DOHH2 (cell line): ENCODE data around the gene GBA2.

ENCODE experiments used
- H3F3A ChIP-seq: fragments of 200-600 bp; sonication (generic), shearing (Covaris generic); 2 replicates; pipeline ENCODE4 v1.6.0; 2016; ENCODE audit warnings: antibody characterized with exemption, mild to moderate bottlenecking; ENCODE audit not compliant: control insufficient read depth, insufficient read depth
- H3K27ac ChIP-seq: fragments of 200-600 bp; sonication (generic); 2 replicates; pipeline ENCODE4 v1.5.1; 2014; ENCODE audit warnings: low read depth, mild to moderate bottlenecking, low read length, moderate library complexity
- H3K27me3 ChIP-seq: fragments of 200-600 bp; sonication (generic); 2 replicates; pipeline ENCODE4 v1.6.1; 2014; ENCODE audit warnings: mild to moderate bottlenecking, low read length, mixed read lengths; ENCODE audit not compliant: control insufficient read depth
- H3K36me3 ChIP-seq: fragments of 200-600 bp; sonication (generic); 2 replicates; pipeline ENCODE4 v1.6.1; 2014; ENCODE audit warnings: mild to moderate bottlenecking, low read length, moderate library complexity, mixed read lengths; ENCODE audit not compliant: control insufficient read depth
- H3K4me1 ChIP-seq: fragments of 200-600 bp; sonication (generic); 2 replicates; pipeline ENCODE4 v1.6.1; 2014; ENCODE audit warnings: mild to moderate bottlenecking, low read length, mixed read lengths; ENCODE audit not compliant: control insufficient read depth
- H3K4me2 ChIP-seq: fragments of 200-600 bp; sonication (generic); 2 replicates; pipeline ENCODE4 v1.6.0; 2014; ENCODE audit warnings: mild to moderate bottlenecking, low read length, moderate library complexity
- H3K4me3 ChIP-seq: fragments of 200-600 bp; sonication (generic); 2 replicates; pipeline ENCODE4 v1.5.1; 2014; ENCODE audit warnings: mild to moderate bottlenecking, low read length, mixed read lengths
- H3K79me2 ChIP-seq: fragments of 200-600 bp; sonication (generic); 2 replicates; pipeline ENCODE4 v1.6.1; 2014; ENCODE audit warnings: mild to moderate bottlenecking, low read length, mixed read lengths; ENCODE audit not compliant: control insufficient read depth
- H3K9me2 ChIP-seq: fragments of 200-600 bp; sonication (generic); replicated peaks from 2 replicates; pipeline ENCODE4 v1.6.1; 2014; ENCODE audit warnings: mild to moderate bottlenecking, low read length, mixed read lengths; ENCODE audit not compliant: control insufficient read depth
- H3K9me3 ChIP-seq: fragments of 200-600 bp; sonication (generic); 2 replicates; pipeline ENCODE4 v1.6.1; 2014; ENCODE audit warnings: antibody characterized with exemption, low read length, mixed read lengths; ENCODE audit not compliant: control insufficient read depth, insufficient read depth
- H4K20me1 ChIP-seq: fragments of 200-600 bp; sonication (generic); 2 replicates; pipeline ENCODE4 v1.6.0; 2014; ENCODE audit warnings: low read depth, mild to moderate bottlenecking, antibody characterized with exemption, low read length, moderate library complexity; ENCODE audit not compliant: control insufficient read depth, insufficient read depth
- EZH2phosphoT487 ChIP-seq: fragments of 200-600 bp; sonication (generic); IDR thresholded peaks from 2 replicates; pipeline ENCODE4 v1.6.1; 2017; ENCODE audit warnings: borderline replicate concordance, mild to moderate bottlenecking, antibody characterized with exemption, low read length, moderate library complexity, mixed read lengths
- TF ChIP-seq, protein P1 (sequence below): fragments of 200-600 bp; sonication (generic); IDR thresholded peaks from one replicate; pipeline ENCODE4 v1.5.1; 2014; ENCODE audit warnings: antibody characterized with exemption, mild to moderate bottlenecking, low read depth, low read length; ENCODE audit not compliant: poor library complexity, severe bottlenecking

The GBA2 gene

GRCh38 chr9:35757892-35758275 lies 8.9 kb upstream of the GBA2 start:
- peak overlapping the region; percentile 85 for H3K4me3 ChIP-seq
- H3K9me3 ChIP-seq, result no peaks in the 10 kb centered on the region
- H3K27ac ChIP-seq, result peak overlapping the region; percentile 83
- H3K27me3 ChIP-seq, result no peaks in the 10 kb centered on the region
- H3K79me2 ChIP-seq, result peaks cover 21% of the 10 kb centered on the region
- peaks cover 48% of the 10 kb centered on the region for H3K4me1 ChIP-seq
- peak overlapping the region; percentile 99 for H3K4me2 ChIP-seq
- H3K36me3 ChIP-seq, result peaks cover 20% of the 10 kb centered on the region
- H3F3A ChIP-seq, result peaks cover 25% of the 10 kb centered on the region
- H4K20me1 ChIP-seq, result no peaks in the 10 kb centered on the region
- TF ChIP-seq EZH2phosphoT487, result no peak
- TF ChIP-seq, protein P1, sequence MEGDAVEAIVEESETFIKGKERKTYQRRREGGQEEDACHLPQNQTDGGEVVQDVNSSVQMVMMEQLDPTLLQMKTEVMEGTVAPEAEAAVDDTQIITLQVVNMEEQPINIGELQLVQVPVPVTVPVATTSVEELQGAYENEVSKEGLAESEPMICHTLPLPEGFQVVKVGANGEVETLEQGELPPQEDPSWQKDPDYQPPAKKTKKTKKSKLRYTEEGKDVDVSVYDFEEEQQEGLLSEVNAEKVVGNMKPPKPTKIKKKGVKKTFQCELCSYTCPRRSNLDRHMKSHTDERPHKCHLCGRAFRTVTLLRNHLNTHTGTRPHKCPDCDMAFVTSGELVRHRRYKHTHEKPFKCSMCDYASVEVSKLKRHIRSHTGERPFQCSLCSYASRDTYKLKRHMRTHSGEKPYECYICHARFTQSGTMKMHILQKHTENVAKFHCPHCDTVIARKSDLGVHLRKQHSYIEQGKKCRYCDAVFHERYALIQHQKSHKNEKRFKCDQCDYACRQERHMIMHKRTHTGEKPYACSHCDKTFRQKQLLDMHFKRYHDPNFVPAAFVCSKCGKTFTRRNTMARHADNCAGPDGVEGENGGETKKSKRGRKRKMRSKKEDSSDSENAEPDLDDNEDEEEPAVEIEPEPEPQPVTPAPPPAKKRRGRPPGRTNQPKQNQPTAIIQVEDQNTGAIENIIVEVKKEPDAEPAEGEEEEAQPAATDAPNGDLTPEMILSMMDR, result no peak
- H3K9me2 ChIP-seq, result no peaks in the 10 kb centered on the region

DNA sequence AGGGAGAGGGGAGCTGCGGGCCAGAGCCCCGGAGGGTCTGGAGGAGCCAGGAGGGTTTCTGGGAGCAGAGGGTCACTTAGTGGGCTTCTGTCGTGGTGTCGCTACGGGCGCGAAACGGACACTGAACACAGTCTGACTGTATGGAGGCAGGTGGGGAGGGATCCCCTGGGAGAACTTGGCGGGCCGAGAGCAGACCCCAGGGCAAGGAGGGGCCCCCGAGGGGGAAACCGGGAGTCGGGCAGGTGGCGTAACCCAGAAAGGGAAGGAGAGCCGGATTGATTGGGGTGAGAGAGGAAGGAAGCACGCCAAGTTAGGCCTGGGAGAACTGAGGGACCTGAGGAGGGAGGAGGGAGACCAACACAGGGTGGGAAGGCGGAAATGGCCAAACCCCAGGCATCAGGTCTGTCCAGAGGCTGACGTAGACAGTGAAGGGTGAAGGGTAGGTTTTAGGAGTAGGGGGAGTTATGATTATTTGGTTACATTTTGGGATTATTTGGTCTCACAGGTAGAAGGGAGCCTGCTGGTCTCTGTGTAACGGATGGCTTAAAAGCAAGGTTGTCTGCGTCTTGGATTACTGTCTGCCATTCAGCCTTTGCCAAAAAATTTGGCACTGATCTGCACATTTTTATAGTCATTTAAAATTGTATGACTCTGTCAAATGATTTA lies 8.3 kb upstream of the GBA2 start:
- H3K79me2 ChIP-seq, result peaks cover 21% of the 10 kb centered on the region
- no peaks in the 10 kb centered on the region for H3K9me2 ChIP-seq
- no peaks in the 10 kb centered on the region for H3K9me3 ChIP-seq
- no peaks in the 10 kb centered on the region for H4K20me1 ChIP-seq
- H3K4me1 ChIP-seq, result peaks cover 43% of the 10 kb centered on the region
- H3K27me3 ChIP-seq, result no peaks in the 10 kb centered on the region
- peaks cover 25% of the 10 kb centered on the region for H3K36me3 ChIP-seq
- no peak for TF ChIP-seq EZH2phosphoT487
- TF ChIP-seq, protein P1, result no peak
- peaks cover 20% of the 10 kb centered on the region for H3F3A ChIP-seq
- H3K4me3 ChIP-seq, result peak overlapping the region; percentile 85
- peak overlapping the region; percentile 83 for H3K27ac ChIP-seq
- peak overlapping the region; percentile 99 for H3K4me2 ChIP-seq

- Histone ChIP-seq H4K20me1 (no peaks in the 10 kb centered on the region), H3K27me3 (no peaks in the 10 kb centered on the region), H3K9me2 (no peaks in the 10 kb centered on the region), H3K4me1 (peaks cover 41% of the 10 kb centered on the region), H3K9me3 (no peaks in the 10 kb centered on the region), H3K79me2 (peaks cover 17% of the 10 kb centered on the region), H3K27ac (peak overlapping the region; percentile 83), H3F3A (peaks cover 20% of the 10 kb centered on the region), H3K4me2 (peak overlapping the region; percentile 99), H3K4me3 (peak overlapping the region; percentile 85), H3K36me3 (peaks cover 33% of the 10 kb centered on the region)
- TF ChIP-seq EZH2phosphoT487, result no peak
- TF ChIP-seq, protein P1, result peak; percentile 96
Observed at GRCh38 chr9:35756275-35757225, 7.5 kb upstream of the GBA2 start.
